ENCODE data around the gene TM7SF2.

Gene TM7SF2
- 6.7 to 19.6 (median 16.7) reads per million in 9 experiments for total RNA-seq

DNA sequence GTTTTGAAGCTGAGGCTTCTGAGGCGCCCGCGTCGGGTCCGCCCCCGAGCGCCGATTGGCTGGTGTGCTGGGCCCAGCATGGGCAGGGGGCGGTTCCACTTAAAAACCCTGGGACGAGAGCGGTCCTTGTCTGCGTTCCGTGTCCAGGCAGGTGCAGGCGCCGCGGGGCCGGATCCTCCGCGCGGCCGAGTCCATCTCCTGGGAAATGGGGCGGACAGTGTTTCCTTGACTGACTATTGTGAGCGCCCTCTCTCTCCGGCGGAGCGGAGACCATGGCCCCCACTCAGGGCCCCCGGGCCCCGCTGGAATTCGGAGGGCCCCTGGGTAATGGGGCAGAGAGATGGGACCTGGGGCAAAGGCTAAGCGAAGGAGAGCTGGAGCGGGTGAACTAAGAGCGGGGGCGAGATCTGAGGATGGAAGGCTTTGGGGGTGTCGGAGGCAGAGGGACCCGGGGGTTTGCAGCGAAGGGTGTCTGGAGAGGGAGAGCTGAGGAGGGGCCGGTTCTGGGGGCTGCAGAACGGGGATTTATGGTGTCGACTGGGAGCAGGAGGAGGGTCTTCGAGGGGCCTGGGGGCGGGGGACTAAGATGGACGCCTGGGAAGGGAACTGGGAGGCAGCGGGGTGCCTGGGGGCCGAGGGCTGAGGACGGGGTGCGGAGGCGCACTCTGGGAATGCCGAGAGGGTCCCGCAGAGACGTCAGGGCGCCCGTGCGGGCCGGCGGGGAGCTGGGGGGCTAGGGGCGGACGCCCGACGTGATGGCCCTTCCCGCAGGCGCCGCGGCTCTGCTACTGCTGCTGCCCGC, at the start of gene TM7SF2:
TSS of gene TM7SF2 (plus strand) at position 129 of the 802 bp plus-strand sequence. CDS start at position 273, 144 bp downstream.
- Mint-ChIP-seq H3K4me1 (ENCODE audit: low read depth in 2 of 2) (peaks cover 33 to 41% of the 10 kb centered on the region in 2 donors), H3K4me3 (peak within 1 kb of the TSS; percentile 99), H3K27ac (peak within 1 kb of the TSS; percentile 90 to 97), H3K36me3 (ENCODE audit: insufficient read depth) (peaks cover 51% of the 10 kb centered on the region), H3K27me3 (no peaks in the 10 kb centered on the region), H3K9me3 (no peaks in the 10 kb centered on the region)
- peak; percentile 74 for ATAC-seq (replicated peaks)
- peak; percentile 89 to 94 (median 91) for DNase-seq

DNA sequence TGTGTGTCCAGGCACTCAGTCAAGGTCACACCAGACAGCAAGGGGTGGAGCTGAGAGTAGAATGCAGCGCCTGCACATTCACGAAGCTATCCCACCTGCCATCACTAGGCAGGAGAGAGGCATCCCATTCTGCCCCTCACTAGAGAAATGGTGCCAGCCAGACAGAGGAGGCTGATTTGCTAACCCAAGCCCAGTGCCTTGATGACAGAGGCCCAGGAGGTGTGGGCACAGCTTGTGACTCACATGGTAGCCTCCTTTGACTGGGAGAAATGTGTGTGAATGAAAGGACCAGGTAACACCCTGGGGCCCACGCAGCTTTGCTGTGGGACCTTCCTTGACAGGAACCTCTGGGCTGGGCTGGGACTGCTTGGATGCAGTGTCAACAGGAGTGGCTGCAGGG, 48.1 kb upstream of the TM7SF2 start:
- ATAC-seq (replicated peaks): no peak

DNA sequence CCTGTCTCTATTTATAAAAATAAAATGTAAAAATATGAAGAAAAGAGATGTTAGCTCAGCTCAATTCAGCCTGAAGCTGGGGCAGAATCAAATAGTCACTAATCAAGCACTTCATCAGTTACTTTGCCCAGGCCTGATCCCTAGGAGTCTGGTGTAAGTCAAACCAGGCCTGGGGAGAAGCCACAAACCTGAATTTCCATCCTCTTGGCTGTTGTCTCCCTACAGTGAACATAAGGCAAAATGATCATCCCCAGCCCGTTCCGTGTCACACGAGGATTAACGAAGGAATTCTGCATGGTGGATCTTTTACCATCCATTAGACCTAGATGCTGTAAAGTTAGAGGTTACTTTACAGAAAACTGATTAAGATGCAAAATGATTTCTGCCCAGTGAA, 46.8 kb upstream of the TM7SF2 start:
- no peak for DNase-seq
- ATAC-seq (replicated peaks): no peak
- Mint-ChIP-seq H3K36me3 (ENCODE audit: insufficient read depth) (no peaks in the 10 kb centered on the region), H3K4me3 (no peak overlapping the region), H3K27ac (no peak overlapping the region), H3K27me3 (peaks cover 0 to 14% of the 10 kb centered on the region in 2 donors), H3K4me1 (ENCODE audit: low read depth in 2 of 2) (peaks cover 0 to 5% of the 10 kb centered on the region in 2 donors), H3K9me3 (no peaks in the 10 kb centered on the region)

More for the DNA sequence above, 48.1 kb upstream of the TM7SF2 start:
- no peak overlapping the region for H3K27ac Mint-ChIP-seq
- H3K4me3 Mint-ChIP-seq: no peak overlapping the region
- H3K27me3 Mint-ChIP-seq: peaks cover 0 to 14% of the 10 kb centered on the region in 2 donors
- no peaks in the 10 kb centered on the region for H3K9me3 Mint-ChIP-seq
- no peaks in the 10 kb centered on the region for H3K36me3 Mint-ChIP-seq (ENCODE audit: insufficient read depth)
- no peak for DNase-seq
- H3K4me1 Mint-ChIP-seq (ENCODE audit: low read depth in 2 of 2): peaks cover 0 to 5% of the 10 kb centered on the region in 2 donors

DNA sequence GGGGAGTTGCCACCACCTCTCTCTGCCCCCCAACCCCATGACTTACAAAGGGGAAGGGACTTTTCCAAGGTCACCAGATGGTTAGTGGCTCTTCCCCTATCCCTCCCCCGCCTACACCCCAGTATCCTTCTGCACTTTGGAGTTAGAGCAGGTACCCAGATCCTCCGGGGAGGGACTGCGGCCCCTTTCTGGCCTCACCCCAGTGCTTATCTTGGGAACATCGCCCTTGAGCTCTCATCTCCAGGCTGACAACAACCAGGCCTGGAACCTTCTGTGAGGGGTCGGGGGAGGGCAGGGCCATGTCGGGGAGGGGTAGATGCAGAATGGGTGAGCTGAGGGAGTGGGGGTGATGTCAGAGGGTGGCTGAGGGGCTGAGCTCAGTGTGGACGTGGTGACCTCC, 45.8 kb upstream of the TM7SF2 start:
- Mint-ChIP-seq H3K36me3 (ENCODE audit: insufficient read depth) (no peaks in the 10 kb centered on the region), H3K4me1 (ENCODE audit: low read depth in 2 of 2) (peaks cover 0 to 5% of the 10 kb centered on the region in 2 donors), H3K9me3 (no peaks in the 10 kb centered on the region), H3K4me3 (no peak overlapping the region), H3K27me3 (peaks cover 0 to 14% of the 10 kb centered on the region in 2 donors), H3K27ac (no peak overlapping the region)
- ATAC-seq (replicated peaks) (no peak), DNase-seq (no peak)

DNA sequence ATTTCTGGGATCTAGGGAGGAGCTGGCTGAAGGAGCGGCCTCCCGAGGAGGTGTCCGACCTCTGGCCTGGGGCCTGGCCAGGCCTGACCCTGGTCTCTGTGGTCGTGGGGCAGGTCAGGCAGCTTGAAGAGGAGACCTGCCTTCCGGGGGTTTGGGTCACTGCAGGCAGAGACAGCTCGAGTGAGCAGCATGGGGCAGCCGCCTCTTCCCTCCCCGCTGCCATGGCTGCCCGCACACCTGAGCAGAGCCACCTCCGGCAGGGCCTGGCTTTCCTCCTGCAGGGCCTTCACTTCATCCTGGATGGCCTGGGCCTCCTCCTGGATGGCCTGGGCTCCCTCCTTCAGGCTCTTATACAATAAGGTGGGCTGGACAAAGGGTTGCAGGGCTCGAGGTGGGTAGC, 45.4 kb upstream of the TM7SF2 start:
- H3K4me3 Mint-ChIP-seq: no peak overlapping the region
- no peaks in the 10 kb centered on the region for H3K36me3 Mint-ChIP-seq (ENCODE audit: insufficient read depth)
- no peaks in the 10 kb centered on the region for H3K9me3 Mint-ChIP-seq
- DNase-seq (no peak), ATAC-seq (replicated peaks) (no peak)
- no peak overlapping the region for H3K27ac Mint-ChIP-seq
- H3K4me1 Mint-ChIP-seq (ENCODE audit: low read depth in 2 of 2): peaks cover 0 to 3% of the 10 kb centered on the region in 2 donors
- H3K27me3 Mint-ChIP-seq: peaks cover 0 to 14% of the 10 kb centered on the region in 2 donors

DNA sequence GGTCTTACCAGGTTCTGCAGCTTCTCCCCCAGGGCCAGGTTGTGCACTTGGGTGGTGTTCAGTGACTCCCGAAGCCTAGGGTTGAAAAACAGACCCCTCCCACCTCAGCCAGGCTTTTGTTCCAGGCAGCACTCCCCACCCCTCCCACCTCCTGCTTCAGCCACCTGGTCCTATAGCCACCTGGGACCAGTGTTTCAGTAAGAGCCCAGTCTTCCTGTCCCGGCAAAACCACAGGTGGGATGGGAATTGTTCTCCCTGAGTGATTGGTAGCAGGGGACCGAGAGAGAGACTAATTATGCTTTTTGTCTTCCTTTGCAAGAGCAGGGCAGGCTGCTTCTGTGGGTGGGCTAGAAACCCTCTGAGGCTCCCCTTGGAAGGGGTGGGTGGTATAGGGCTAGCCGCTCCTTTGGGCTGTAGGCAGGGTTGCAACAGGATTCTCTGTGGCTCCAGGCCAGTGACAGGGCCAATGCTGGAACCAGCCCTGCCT, 44.8 kb upstream of the TM7SF2 start:
- no peak for ATAC-seq (replicated peaks)
- Mint-ChIP-seq H3K27ac (no peak overlapping the region), H3K4me3 (no peak overlapping the region), H3K4me1 (ENCODE audit: low read depth in 2 of 2) (peaks cover 0 to 3% of the 10 kb centered on the region in 2 donors), H3K27me3 (peaks cover 0 to 14% of the 10 kb centered on the region in 2 donors), H3K36me3 (ENCODE audit: insufficient read depth) (no peaks in the 10 kb centered on the region), H3K9me3 (no peaks in the 10 kb centered on the region)
- DNase-seq: no peak

DNA sequence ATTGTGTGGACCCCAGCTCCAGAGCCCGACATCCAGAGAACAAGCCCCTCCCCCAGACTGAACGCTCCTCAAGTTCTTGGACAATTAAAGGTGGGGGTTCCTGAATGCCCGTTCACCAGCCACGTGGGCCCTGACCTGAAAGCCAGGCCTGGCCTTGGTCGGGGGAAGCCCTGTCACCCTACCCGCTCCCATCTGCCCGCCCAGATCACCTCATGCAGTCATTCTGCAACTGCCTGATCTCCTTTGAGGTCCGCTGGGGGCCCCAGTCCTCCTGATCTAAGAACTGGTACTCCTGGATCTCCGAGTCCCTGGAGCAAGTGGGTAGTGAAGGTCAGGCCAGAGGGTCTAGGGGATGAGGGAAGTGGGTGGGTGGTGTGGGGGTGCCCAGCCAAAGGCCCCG, 44.2 kb upstream of the TM7SF2 start:
- peak overlapping the region in 1 of 2 donors; percentile 16 for H3K27ac Mint-ChIP-seq
- no peaks in the 10 kb centered on the region for H3K36me3 Mint-ChIP-seq (ENCODE audit: insufficient read depth)
- peaks cover 0 to 2% of the 10 kb centered on the region in 2 donors for H3K4me1 Mint-ChIP-seq (ENCODE audit: low read depth in 2 of 2)
- ATAC-seq (replicated peaks): no peak
- peaks cover 0 to 8% of the 10 kb centered on the region in 2 donors for H3K27me3 Mint-ChIP-seq
- H3K4me3 Mint-ChIP-seq: no peak overlapping the region
- DNase-seq: no peak
- no peaks in the 10 kb centered on the region for H3K9me3 Mint-ChIP-seq

DNA sequence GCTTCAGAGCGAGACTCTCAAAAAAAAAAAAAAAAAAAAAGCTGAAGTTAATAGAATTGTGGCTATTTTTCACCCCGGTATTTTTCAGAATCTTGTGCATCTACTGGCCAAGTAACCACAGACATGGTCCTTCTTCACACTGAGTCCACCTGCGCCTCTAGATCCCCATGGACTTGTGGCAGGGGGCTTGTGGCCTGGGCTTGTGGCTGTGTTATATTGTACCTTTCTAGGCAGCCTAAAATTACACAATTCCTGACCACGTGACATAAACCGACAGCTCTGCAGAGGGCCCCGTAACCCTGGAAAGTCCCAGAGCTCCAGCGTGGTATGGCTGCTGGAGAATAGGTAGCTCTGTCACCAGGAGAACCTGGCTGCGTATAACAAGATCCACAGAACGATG, 42.5 kb upstream of the TM7SF2 start:
- no peaks in the 10 kb centered on the region for H3K36me3 Mint-ChIP-seq (ENCODE audit: insufficient read depth)
- H3K27ac Mint-ChIP-seq: no peak overlapping the region
- DNase-seq (no peak), ATAC-seq (replicated peaks) (no peak)
- H3K9me3 Mint-ChIP-seq: no peaks in the 10 kb centered on the region
- H3K27me3 Mint-ChIP-seq: no peaks in the 10 kb centered on the region
- no peak overlapping the region for H3K4me3 Mint-ChIP-seq
- H3K4me1 Mint-ChIP-seq (ENCODE audit: low read depth in 2 of 2): peaks cover 0 to 2% of the 10 kb centered on the region in 2 donors

DNA sequence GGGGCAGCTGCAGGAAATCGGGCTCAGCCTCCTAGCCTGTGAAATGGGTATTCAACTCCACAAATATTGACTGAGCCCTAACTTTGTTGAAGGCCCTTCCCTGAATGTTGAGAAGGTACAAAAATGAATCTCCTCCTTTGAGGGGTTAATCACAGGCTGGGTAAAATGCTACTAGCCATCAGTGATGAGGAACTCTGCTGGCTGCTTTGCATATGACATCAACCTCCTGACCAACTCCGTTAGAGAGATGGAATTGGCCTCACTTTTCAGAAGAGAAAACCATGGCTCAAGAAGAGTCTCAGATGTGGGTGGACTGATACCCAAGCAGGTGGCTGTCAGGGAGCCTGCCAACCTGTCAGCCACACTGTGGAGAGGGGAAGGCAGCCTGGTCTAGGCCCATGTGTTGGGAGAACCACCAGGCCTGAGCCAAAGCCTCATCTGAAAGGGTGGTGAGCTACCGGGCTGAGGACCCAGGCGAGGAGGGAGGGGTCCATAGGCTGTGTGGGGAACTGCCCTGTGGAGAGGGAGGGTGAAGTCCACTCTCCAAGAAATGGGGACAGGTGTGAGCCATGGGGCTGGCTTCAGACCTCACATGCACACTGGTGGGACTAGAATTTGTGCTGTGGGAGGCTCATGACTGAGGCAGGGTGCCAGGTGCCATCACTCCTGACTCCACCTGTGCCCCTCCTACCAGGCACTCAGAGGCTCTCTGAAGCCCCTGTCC, 39.6 kb upstream of the TM7SF2 start:
- Mint-ChIP-seq H3K4me1 (ENCODE audit: low read depth in 2 of 2) (peaks cover 0 to 2% of the 10 kb centered on the region in 2 donors), H3K9me3 (no peaks in the 10 kb centered on the region), H3K36me3 (ENCODE audit: insufficient read depth) (no peaks in the 10 kb centered on the region), H3K27me3 (no peaks in the 10 kb centered on the region), H3K4me3 (no peak overlapping the region), H3K27ac (peak overlapping the region in 1 of 2 donors; percentile 68)
- DNase-seq (no peak), ATAC-seq (replicated peaks) (no peak)

DNA sequence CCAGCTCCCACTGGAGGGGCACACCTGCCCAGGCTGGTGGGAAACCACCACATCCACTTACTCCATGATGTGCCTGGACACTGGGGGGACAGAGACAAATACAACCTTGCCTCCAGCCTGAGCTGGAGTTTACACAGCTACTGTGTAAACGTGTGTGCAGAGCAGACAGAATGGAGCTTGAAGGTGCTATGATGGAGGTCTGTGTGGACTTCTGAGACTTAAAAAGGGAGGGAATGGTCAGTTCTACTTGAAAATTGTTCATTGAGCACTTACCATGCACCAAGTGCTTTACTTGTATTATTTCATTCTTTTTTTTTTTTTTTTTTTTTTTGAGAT, 39.1 kb upstream of the TM7SF2 start:
- no peak overlapping the region for H3K4me3 Mint-ChIP-seq
- DNase-seq (no peak), ATAC-seq (replicated peaks) (no peak)
- no peaks in the 10 kb centered on the region for H3K36me3 Mint-ChIP-seq (ENCODE audit: insufficient read depth)
- no peaks in the 10 kb centered on the region for H3K27me3 Mint-ChIP-seq
- H3K4me1 Mint-ChIP-seq (ENCODE audit: low read depth in 2 of 2): peaks cover 0 to 2% of the 10 kb centered on the region in 2 donors
- H3K27ac Mint-ChIP-seq: peak overlapping the region in 1 of 2 donors; percentile 68
- H3K9me3 Mint-ChIP-seq: no peaks in the 10 kb centered on the region

DNA sequence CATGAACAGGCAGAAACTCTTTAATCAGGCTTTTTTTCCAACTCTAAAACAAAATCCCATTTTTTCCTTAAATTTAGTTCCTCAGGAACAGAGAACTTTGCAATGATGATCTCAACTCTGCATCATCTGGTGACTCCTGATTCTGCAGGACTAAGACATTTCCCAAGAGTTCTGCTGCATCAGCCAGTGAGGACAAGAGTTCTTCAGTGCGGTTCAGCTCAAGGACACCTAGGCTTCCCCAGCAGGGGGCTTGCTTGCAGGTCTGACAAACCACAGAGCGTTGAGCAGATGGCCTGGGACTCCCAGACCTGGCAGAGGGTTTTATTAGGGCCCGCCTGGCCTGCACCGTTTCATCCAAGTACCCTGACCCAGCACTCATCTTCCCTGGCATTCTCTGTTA, 34.2 kb upstream of the TM7SF2 start:
- Mint-ChIP-seq H3K4me3 (no peak overlapping the region), H3K27ac (no peak overlapping the region), H3K27me3 (no peaks in the 10 kb centered on the region), H3K9me3 (no peaks in the 10 kb centered on the region), H3K4me1 (ENCODE audit: low read depth in 2 of 2) (peaks cover 0 to 6% of the 10 kb centered on the region in 2 donors), H3K36me3 (ENCODE audit: insufficient read depth) (no peaks in the 10 kb centered on the region)
- no peak for DNase-seq
- ATAC-seq (replicated peaks): no peak

DNA sequence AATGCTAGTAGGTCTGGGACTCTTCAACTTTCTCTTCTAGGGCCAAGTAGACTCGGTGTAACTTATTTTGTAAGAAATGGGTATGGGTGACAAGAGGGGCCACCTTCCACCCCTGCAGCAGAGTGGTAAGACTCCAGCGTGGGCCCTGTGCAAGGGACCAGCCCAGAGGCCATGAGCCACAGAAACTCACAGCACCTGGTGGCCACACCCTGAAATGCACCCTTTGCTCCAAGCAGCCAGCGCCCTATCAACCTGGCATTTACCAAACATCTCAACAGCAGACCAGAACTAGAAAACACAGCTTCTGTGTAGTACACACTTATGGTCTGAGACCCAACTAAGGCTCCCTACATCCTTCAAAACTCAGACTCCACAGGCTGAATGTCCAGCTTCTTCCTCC, 33.5 kb upstream of the TM7SF2 start:
- Mint-ChIP-seq H3K4me3 (no peak overlapping the region), H3K36me3 (ENCODE audit: insufficient read depth) (peaks cover 4% of the 10 kb centered on the region), H3K27ac (peak overlapping the region in 1 of 2 donors; percentile 35), H3K27me3 (no peaks in the 10 kb centered on the region), H3K4me1 (ENCODE audit: low read depth in 2 of 2) (peaks cover 0 to 6% of the 10 kb centered on the region in 2 donors), H3K9me3 (no peaks in the 10 kb centered on the region)
- DNase-seq: peak; percentile 59 to 68 (median 65)
- ATAC-seq (replicated peaks): peak; percentile 97

DNA sequence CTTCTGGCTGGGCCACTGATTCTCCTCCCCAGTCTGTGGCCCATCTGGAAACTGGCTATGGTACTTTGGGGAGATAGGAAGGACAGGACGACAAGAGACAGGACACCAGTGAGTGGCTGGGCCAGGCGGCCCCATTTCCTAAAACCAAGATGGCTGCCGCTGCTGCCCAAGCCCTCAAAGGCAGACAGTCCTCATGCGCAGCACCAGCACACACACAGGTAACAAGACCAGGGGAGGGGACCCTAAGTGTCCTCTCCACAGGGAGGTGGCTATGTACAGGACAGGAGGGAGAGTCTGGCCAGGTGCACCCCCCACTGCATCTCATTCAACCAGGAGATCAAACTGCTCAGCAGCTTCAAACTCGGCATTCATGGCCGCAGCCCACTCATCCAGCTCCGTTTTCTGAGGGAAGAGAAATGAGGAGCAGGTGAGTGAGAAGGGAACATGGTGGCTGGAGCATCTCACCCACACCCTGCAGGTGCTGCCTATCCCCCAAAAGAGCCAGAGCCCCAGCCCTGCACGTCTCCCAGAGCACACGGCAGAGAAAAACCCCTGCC, 32.8 kb upstream of the TM7SF2 start:
- Mint-ChIP-seq H3K27ac (peak overlapping the region in 1 of 2 donors; percentile 35), H3K27me3 (no peaks in the 10 kb centered on the region), H3K9me3 (no peaks in the 10 kb centered on the region), H3K36me3 (ENCODE audit: insufficient read depth) (peaks cover 11% of the 10 kb centered on the region), H3K4me1 (ENCODE audit: low read depth in 2 of 2) (peaks cover 0 to 13% of the 10 kb centered on the region in 2 donors), H3K4me3 (no peak overlapping the region)
- ATAC-seq (replicated peaks) (no peak), DNase-seq (no peak)
